HG02678 (cell line): ENCODE results near the gene BHMT.
"Not testable (repeated sequence)": the region's sequence is repeated elsewhere in the genome, so short reads cannot be mapped to it uniquely, and the experiment has no call there.

Experiments used
- ATAC-seq: cut with Tn5 transposase; IDR thresholded peaks from one replicate; pipeline ENCODE4 v1.9.1; 2021; ENCODE audit warnings: mild to moderate bottlenecking, moderate library complexity; ENCODE audit not compliant: unreplicated experiment

Gene BHMT

DNA sequence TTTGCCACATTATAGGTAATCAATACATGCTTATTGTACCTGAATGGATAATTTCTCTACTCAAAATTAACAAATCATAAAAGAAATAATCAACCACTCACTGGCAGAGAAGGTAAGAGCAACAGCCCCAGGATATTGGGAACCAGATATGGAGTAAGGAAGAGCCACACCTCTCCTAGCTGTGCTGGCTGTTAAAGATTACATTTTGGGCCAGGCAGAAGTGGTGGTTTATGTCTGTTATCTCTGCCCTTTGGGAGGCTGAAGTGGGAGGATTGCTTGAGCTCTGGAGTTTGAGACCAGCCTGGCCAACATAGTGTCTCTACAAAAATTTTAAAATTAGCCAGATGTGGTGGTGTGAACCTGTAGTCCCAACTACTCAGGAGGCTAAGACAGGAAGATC is 56.4 kb downstream of the BHMT start:
- ATAC-seq: no peak

DNA sequence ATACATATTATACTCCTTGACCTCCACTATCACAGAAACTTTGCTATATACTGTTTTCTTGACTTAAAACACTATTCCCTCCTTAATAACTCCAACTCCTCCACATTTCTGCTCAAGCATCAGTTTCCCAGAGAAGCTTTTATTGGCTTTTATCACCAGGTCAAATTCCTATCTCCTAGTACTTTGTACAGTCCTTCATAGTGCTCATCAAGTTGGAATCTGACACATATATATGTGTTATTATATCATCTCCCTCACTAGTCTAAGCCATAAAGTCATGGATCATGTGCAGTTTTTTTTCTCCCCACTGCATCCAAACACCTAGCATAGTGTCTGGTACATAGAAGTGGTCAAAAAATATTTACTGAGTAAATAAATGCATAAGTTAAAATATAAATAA is 59.1 kb downstream of the BHMT start:
- ATAC-seq: no peak

DNA sequence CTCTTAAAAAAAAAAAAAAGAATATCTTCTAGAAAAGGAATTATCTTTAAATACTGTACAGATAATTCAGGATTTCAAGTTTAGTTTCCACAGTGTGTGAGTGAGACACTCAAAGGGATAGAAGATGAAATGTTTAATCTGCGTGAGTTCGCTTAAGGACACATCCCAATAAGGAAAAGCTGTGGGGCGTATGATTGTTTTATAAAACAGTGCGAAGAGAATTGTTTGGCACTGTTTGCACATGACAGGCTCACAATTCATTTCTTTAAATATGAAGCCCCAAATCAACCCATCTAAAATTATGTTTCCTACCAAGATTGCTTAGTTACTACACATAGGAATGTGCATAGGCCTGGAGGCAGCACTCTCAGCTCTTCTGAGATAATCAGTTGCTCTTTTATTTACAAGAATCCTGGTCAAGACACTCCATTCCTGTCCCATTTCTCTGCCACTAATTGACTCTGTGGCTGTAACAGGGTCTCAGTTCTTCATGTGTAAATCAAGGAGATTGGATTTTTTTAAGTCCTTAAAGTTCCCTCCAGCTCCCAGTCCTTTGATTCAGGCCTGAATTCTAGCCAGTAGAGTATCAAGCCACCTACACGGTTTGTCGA is 60.1 kb downstream of the BHMT start:
- no peak for ATAC-seq

DNA sequence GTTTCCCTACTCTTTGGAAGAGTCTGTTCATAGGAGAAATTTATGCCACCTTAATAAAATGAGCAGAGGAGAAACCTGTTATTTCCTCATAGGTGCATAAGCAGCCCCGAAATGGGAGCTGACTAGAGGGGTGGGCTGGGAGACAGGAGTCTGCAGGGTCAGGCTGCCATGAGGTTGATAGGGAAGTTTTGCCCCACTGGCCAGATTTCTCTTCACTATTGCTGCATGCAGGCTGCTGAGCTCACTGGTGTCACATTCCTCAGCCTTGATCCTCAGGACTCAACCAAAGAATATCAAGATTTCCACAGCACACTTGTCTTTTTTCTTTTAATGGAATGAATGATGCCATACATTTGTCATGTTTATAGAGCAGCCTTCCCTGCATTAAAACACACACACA is 60.7 kb downstream of the BHMT start:
- ATAC-seq: no peak

DNA sequence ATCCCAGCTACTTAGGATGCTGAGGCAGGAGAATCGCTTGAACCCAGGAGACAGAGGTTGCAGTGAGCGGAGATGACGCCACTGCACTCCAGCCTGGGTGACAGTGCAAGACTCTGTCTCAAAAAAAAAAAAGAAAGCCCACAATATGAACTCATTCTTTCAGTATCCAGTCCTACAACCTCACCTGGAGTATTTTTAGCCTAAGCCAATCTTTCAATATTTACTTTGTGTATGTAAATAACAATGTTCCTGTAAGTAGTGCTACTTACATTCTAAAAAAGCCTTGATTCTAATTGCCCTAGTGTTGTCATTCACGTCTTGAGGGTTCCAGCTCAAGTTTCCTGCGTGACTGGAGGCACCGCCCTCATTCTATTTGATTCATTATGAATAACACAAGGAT is 62.0 kb downstream of the BHMT start:
- no peak for ATAC-seq

DNA sequence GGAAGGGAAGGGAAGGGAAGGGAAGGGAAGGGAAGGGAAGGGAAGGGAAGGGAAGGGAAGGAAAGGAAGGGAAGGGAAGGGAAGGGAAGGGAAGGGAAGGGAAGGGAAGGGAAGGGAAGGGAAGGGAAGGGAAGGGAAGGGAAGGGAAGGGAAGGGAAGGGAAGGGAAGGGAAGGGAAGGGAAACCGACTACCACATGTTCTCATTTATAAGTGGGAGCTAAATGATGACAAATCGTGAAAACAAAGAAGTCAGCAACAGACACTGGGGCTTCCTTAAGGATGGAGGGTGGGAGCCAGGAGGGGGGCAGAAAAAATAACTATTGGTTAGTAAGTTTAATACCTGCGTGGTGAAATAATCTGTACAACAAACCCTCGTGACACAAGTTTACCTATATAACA is 68.8 kb downstream of the BHMT start:
- ATAC-seq: not testable (repeated sequence)

DNA sequence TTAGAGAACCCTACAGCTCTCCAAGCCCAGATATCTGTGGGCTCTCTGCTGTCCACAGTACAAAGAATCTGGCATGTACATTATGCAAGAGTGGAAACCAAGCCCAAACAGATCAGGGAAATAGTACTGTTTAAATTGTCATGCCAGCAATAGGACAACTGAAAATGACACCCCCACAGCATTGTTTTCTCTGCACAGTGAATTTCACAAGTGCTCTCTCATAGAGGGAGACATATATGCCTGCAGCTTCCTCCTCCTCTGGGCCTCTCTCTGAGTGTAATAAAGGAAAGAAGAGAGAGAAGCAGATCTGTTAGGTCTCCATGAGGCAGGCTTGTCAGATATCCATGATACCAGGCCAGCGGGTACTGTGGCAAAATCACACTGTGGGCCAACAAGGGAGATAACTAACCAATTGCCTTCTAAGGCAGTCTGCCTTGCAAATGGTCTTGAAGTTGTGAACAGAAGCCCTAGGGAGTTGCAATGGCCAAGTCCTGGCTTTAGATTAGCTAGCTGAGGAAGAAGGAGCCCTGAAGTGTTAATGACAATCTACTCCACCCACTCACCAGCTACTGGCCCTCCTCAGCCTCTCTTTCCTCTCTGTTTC is 69.9 kb downstream of the BHMT start:
- ATAC-seq: no peak
